Neural progenitor cell (in vitro differentiated cells): ENCODE results near the gene SVOP. TPM values are rescaled to one million over a fixed set of nuclear protein-coding genes. Genes with fewer than 3 reads are reported as not detected.

ENCODE experiments used
- DNase-seq: peaks from one replicate; pipeline ENCODE4 v3.0.0-alpha.2; 2016; ENCODE audit warnings: low spot score
- H2AFZ ChIP-seq: fragments of 200-600 bp; sonication (generic); replicated peaks from 2 replicates; pipeline ENCODE4 v1.6.1; 2016; ENCODE audit warnings: antibody characterized with exemption
- H3F3A ChIP-seq: fragments of 200-600 bp; sonication (generic); 2 replicates; pipeline ENCODE4 v1.6.1; 2016; ENCODE audit warnings: antibody characterized with exemption, low read depth
- H3K27ac ChIP-seq: fragments of 200-600 bp; sonication (generic); 2 replicates; pipeline ENCODE4 v1.5.1; 2016; ENCODE audit warnings: mild to moderate bottlenecking
- H3K27me3 ChIP-seq: fragments of 200-600 bp; sonication (generic); 2 replicates; pipeline ENCODE4 v1.6.1; 2016; ENCODE audit warnings: mild to moderate bottlenecking, moderate library complexity
- H3K36me3 ChIP-seq: fragments of 200-600 bp; sonication (generic); 2 replicates; pipeline ENCODE4 v1.5.1; 2016
- H3K4me1 ChIP-seq: fragments of 200-600 bp; sonication (generic); 2 replicates; pipeline ENCODE4 v1.6.1; 2016; ENCODE audit warnings: mixed run types
- H3K4me2 ChIP-seq: fragments of 200-600 bp; sonication (generic); 2 replicates; pipeline ENCODE4 v1.6.1; 2016
- H3K4me3 ChIP-seq: fragments of 200-600 bp; sonication (generic); 2 replicates; pipeline ENCODE4 v1.5.1; 2016
- H3K79me2 ChIP-seq: fragments of 200-600 bp; sonication (generic); 2 replicates; pipeline ENCODE4 v1.6.1; 2016; ENCODE audit warnings: low read depth
- H3K9ac ChIP-seq: fragments of 200-600 bp; sonication (generic); 2 replicates; pipeline ENCODE4 v1.6.1; 2016
- H3K9me3 ChIP-seq: fragments of 200-600 bp; sonication (generic); 2 replicates; pipeline ENCODE4 v1.5.1; 2016; ENCODE audit warnings: low read depth
- H4K20me1 ChIP-seq: fragments of 200-600 bp; sonication (generic); 2 replicates; pipeline ENCODE4 v1.6.1; 2016; ENCODE audit warnings: low read depth
- H3K27ac Mint-ChIP-seq: 3 replicates; pipeline ENCODE4 v1.8.0; 2021; ENCODE audit warnings: mixed read lengths
- H3K27me3 Mint-ChIP-seq: 2 replicates; pipeline ENCODE4 v1.8.0; 2022; ENCODE audit warnings: low read depth, mild to moderate bottlenecking, inconsistent platforms, moderate library complexity, mixed read lengths; ENCODE audit not compliant: insufficient read depth
- H3K36me3 Mint-ChIP-seq: 3 replicates; pipeline ENCODE4 v1.8.0; 2021; ENCODE audit warnings: mixed read lengths
- H3K4me1 Mint-ChIP-seq: 3 replicates; pipeline ENCODE4 v1.8.0; 2021; ENCODE audit warnings: mixed read lengths
- H3K4me3 Mint-ChIP-seq: 3 replicates; pipeline ENCODE4 v1.8.0; 2021; ENCODE audit warnings: mild to moderate bottlenecking, moderate library complexity, mixed read lengths
- H3K9me3 Mint-ChIP-seq: 3 replicates; pipeline ENCODE4 v1.8.0; 2020; ENCODE audit warnings: mixed read lengths
- CTCF ChIP-seq: fragments of 200-600 bp; sonication (generic); IDR thresholded peaks from 2 replicates; pipeline ENCODE4 v1.5.1; 2017; ENCODE audit warnings: antibody characterized with exemption, mild to moderate bottlenecking
- EZH2 ChIP-seq: fragments of 200-600 bp; sonication (generic); IDR thresholded peaks from 2 replicates; pipeline ENCODE4 v1.6.1; 2017; ENCODE audit warnings: antibody characterized with exemption, mild to moderate bottlenecking, moderate library complexity
- EZH2phosphoT487 ChIP-seq: fragments of 200-600 bp; sonication (generic); IDR thresholded peaks from 2 replicates; pipeline ENCODE4 v1.6.1; 2017; ENCODE audit warnings: antibody characterized with exemption
- total RNA-seq: library from RNA; depleted of rRNA; stranded (reverse); fragments of >200 nt; gene quantifications from 2 replicates; pipeline ENCODE4 v1.2.3, GENCODE V29; 2015; ENCODE audit warnings: low replicate concordance

The SVOP gene
- total RNA-seq, 1 donor from 2014 or later = not detected

- DNase-seq = no peak
- Histone ChIP-seq H4K20me1 (peaks cover 4% of the 10 kb centered on the region), H3K27me3 (peaks cover 17% of the 10 kb centered on the region), H3K9me3 (no peaks in the 10 kb centered on the region), H3K4me2 (peak overlapping the region; percentile 50), H3K4me3 (no peak overlapping the region), H3K27ac (no peak overlapping the region), H2AFZ (no peak overlapping the region), H3K79me2 (no peaks in the 10 kb centered on the region), H3F3A (no peaks in the 10 kb centered on the region), H3K36me3 (no peaks in the 10 kb centered on the region), H3K9ac (no peak overlapping the region), H3K4me1 (no peaks in the 10 kb centered on the region)
- H3K9me3 Mint-ChIP-seq = no peaks in the 10 kb centered on the region
- TF ChIP-seq EZH2 = no peak
- no peak for TF ChIP-seq EZH2phosphoT487
- TF ChIP-seq CTCF = no peak
- peak overlapping the region; percentile 39 for H3K4me3 Mint-ChIP-seq
- no peak overlapping the region for H3K27ac Mint-ChIP-seq
- no peaks in the 10 kb centered on the region for H3K36me3 Mint-ChIP-seq
- H3K4me1 Mint-ChIP-seq = peaks cover 9% of the 10 kb centered on the region
- peaks cover 9% of the 10 kb centered on the region for H3K27me3 Mint-ChIP-seq
Measured at GRCh38 chr12:109020146-109020795, 597 bp downstream of the SVOP start.

GRCh38 chr12:109018296-109018695 is 2.6 kb downstream of the SVOP start:
- no peak overlapping the region for H2AFZ ChIP-seq
- H3K27me3 ChIP-seq = peaks cover 17% of the 10 kb centered on the region
- no peaks in the 10 kb centered on the region for H3F3A ChIP-seq
- H3K36me3 Mint-ChIP-seq = no peaks in the 10 kb centered on the region
- no peak overlapping the region for H3K4me3 Mint-ChIP-seq
- H4K20me1 ChIP-seq = peaks cover 4% of the 10 kb centered on the region
- H3K36me3 ChIP-seq = no peaks in the 10 kb centered on the region
- DNase-seq = peak; percentile 11
- peaks cover 9% of the 10 kb centered on the region for H3K4me1 Mint-ChIP-seq
- no peaks in the 10 kb centered on the region for H3K79me2 ChIP-seq
- H3K27ac ChIP-seq = no peak overlapping the region
- peaks cover 15% of the 10 kb centered on the region for H3K27me3 Mint-ChIP-seq
- no peak overlapping the region for H3K4me2 ChIP-seq
- no peak overlapping the region for H3K4me3 ChIP-seq
- H3K27ac Mint-ChIP-seq = no peak overlapping the region
- H3K9me3 Mint-ChIP-seq = no peaks in the 10 kb centered on the region
- H3K9me3 ChIP-seq = no peaks in the 10 kb centered on the region
- no peak overlapping the region for H3K9ac ChIP-seq
- no peaks in the 10 kb centered on the region for H3K4me1 ChIP-seq
- TF ChIP-seq CTCF (no peak), EZH2 (no peak), EZH2phosphoT487 (no peak)

GRCh38 chr12:109016978-109017377 is 3.9 kb downstream of the SVOP start:
- TF ChIP-seq EZH2phosphoT487 (no peak), CTCF (no peak), EZH2 (no peak)
- Histone ChIP-seq H3K9ac (no peak overlapping the region), H3K9me3 (no peaks in the 10 kb centered on the region), H3K27ac (no peak overlapping the region), H3K4me2 (no peak overlapping the region), H3K4me1 (no peaks in the 10 kb centered on the region), H3F3A (no peaks in the 10 kb centered on the region), H3K27me3 (peaks cover 7% of the 10 kb centered on the region), H2AFZ (no peak overlapping the region), H3K36me3 (no peaks in the 10 kb centered on the region), H4K20me1 (peaks cover 4% of the 10 kb centered on the region), H3K4me3 (no peak overlapping the region), H3K79me2 (no peaks in the 10 kb centered on the region)
- Mint-ChIP-seq H3K9me3 (no peaks in the 10 kb centered on the region), H3K36me3 (no peaks in the 10 kb centered on the region), H3K4me3 (no peak overlapping the region), H3K27ac (no peak overlapping the region), H3K4me1 (peaks cover 9% of the 10 kb centered on the region), H3K27me3 (peaks cover 15% of the 10 kb centered on the region)
- DNase-seq = no peak
